Parathyroid adenoma (tissue), 2 donors: Measurements from ENCODE around the gene CD69.

Experiments used
- H2AFZ ChIP-seq: fragments of 300-600 bp; sonication (generic); one replicate; pipeline ENCODE4 v1.7.0; 2017; ENCODE audit warnings: antibody characterized with exemption, mild to moderate bottlenecking
- H3K27ac ChIP-seq: fragments of 300-600 bp; sonication (generic); one replicate; pipeline ENCODE4 v1.7.0; 2017
- H3K27me3 ChIP-seq: fragments of 300-600 bp; sonication (generic); one replicate; pipeline ENCODE4 v1.7.0; 2017; ENCODE audit warnings: low read length; ENCODE audit not compliant: control insufficient read depth, insufficient read depth
- H3K36me3 ChIP-seq: fragments of 300-600 bp; sonication (generic); one replicate; pipeline ENCODE4 v1.7.0; 2017; ENCODE audit warnings: low read length; ENCODE audit not compliant: control insufficient read depth, insufficient read depth
- H3K4me1 ChIP-seq: fragments of 300-600 bp; sonication (generic); one replicate; pipeline ENCODE4 v1.7.0; 2017; ENCODE audit warnings: control low read depth
- H3K4me2 ChIP-seq: fragments of 300-600 bp; sonication (generic); one replicate; pipeline ENCODE4 v1.7.0; 2017; ENCODE audit warnings: low read length
- H3K4me3 ChIP-seq: fragments of 300-600 bp; sonication (generic); one replicate; pipeline ENCODE4 v1.7.0; 2017; ENCODE audit warnings: low read depth, low read length
- H3K79me2 ChIP-seq: fragments of 300-600 bp; sonication (generic); one replicate; pipeline ENCODE4 v1.7.0; 2017; ENCODE audit warnings: control low read depth
- H3K9ac ChIP-seq: fragments of 300-600 bp; sonication (generic); one replicate; pipeline ENCODE4 v1.7.0; 2017; ENCODE audit warnings: mild to moderate bottlenecking
- H3K9me3 ChIP-seq: fragments of 300-600 bp; sonication (generic); one replicate; pipeline ENCODE4 v1.7.0; 2017; ENCODE audit warnings: low read length; ENCODE audit not compliant: control insufficient read depth
- CTCF ChIP-seq: fragments of 300-600 bp; sonication (generic); IDR thresholded peaks from one replicate; pipeline ENCODE4 v1.7.0; 2017; ENCODE audit warnings: antibody characterized with exemption, mild to moderate bottlenecking
- donor health status: primary hyperparathyroidism.

Gene CD69

GRCh38 chr12:9731393-9731792, 29.3 kb downstream of the CD69 start:
- Histone ChIP-seq H3K27ac (no peak overlapping the region), H3K9me3 (no peaks in the 10 kb centered on the region), H3K4me1 (no peaks in the 10 kb centered on the region), H3K4me2 (no peak overlapping the region), H3K36me3 (no peaks in the 10 kb centered on the region), H3K79me2 (no peaks in the 10 kb centered on the region), H3K9ac (no peak overlapping the region), H3K27me3 (no peaks in the 10 kb centered on the region), H2AFZ (no peak overlapping the region), H3K4me3 (no peak overlapping the region)
- TF ChIP-seq CTCF = no peak

- H3K36me3 ChIP-seq = no peaks in the 10 kb centered on the region
- H3K79me2 ChIP-seq = no peaks in the 10 kb centered on the region
- no peak overlapping the region for H3K9ac ChIP-seq
- TF ChIP-seq CTCF = no peak
- H3K4me2 ChIP-seq = no peak overlapping the region
- no peaks in the 10 kb centered on the region for H3K4me1 ChIP-seq
- no peaks in the 10 kb centered on the region for H3K9me3 ChIP-seq
- no peak overlapping the region for H3K4me3 ChIP-seq
- H3K27ac ChIP-seq = no peak overlapping the region
- no peak overlapping the region for H2AFZ ChIP-seq
- no peaks in the 10 kb centered on the region for H3K27me3 ChIP-seq
These were observed 30.1 kb downstream of the CD69 start for GRCh38 chr12:9730591-9730990.

DNA sequence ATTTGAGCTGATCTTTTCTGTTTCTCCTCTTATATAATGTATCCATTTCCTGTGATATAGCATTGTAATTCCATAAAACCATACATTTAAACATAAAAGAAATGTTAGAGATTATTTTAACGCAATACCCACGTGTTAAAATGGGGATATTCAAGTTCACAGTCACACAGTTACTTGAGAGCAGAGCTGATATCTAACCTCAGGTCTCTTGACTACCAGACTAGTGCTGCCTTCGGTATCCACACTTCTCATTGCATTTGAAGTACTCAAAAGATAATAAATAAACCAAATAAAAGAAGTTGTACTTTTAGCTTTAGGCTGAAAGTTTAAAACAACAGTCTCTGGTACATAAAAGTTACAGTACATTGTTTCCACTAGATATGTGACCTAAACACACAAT, 30.7 kb downstream of the CD69 start:
- H3K9ac ChIP-seq = no peak overlapping the region
- H2AFZ ChIP-seq = no peak overlapping the region
- no peaks in the 10 kb centered on the region for H3K36me3 ChIP-seq
- no peak overlapping the region for H3K4me3 ChIP-seq
- no peaks in the 10 kb centered on the region for H3K79me2 ChIP-seq
- no peak overlapping the region for H3K27ac ChIP-seq
- H3K9me3 ChIP-seq = no peaks in the 10 kb centered on the region
- H3K27me3 ChIP-seq = no peaks in the 10 kb centered on the region
- TF ChIP-seq CTCF = no peak
- H3K4me1 ChIP-seq = no peaks in the 10 kb centered on the region
- no peak overlapping the region for H3K4me2 ChIP-seq

DNA sequence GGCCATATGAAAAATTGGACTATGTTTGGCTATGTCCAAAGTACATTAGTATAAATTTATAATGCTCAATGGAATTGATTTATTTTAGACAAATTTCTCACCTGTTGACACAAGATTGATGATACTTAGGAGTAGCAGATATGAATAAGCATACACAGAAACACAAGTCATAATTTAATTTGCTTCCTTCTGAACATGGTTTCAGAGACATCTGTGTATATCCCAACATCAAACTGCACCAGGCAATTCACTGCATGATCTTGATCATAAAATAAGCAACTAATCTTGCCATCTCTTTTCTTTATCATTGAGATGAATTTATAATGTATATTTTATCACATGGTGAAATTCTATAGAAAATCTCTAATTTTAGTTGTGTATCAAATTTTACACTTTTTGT, 31.6 kb downstream of the CD69 start:
- Histone ChIP-seq H3K36me3 (no peaks in the 10 kb centered on the region), H3K9ac (no peak overlapping the region), H3K4me3 (no peak overlapping the region), H3K4me1 (no peaks in the 10 kb centered on the region), H3K4me2 (no peak overlapping the region), H2AFZ (no peak overlapping the region), H3K27me3 (no peaks in the 10 kb centered on the region), H3K79me2 (no peaks in the 10 kb centered on the region), H3K9me3 (no peaks in the 10 kb centered on the region), H3K27ac (no peak overlapping the region)
- no peak for TF ChIP-seq CTCF

DNA sequence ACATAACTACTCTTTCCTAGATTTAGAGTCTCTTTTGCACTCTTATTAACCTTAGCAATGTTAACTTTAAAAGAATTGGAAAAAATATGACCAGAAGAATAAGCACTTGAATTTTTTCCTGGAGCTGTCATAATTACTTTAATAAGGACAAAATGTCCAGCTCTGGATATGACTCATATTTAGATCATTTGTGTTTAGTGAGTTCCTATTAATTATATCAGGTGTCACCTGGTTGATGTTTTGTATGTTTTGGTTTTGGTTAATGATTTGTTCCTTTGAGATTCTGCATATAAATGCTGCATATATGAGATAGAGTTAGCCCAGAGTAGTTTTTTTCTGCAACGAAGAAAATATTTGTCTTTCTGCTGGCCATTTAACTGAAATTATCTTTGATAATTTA, 32.9 kb downstream of the CD69 start:
- Histone ChIP-seq H3K27ac (no peak overlapping the region), H3K4me2 (no peak overlapping the region), H3K4me3 (no peak overlapping the region), H3K79me2 (no peaks in the 10 kb centered on the region), H2AFZ (no peak overlapping the region), H3K27me3 (no peaks in the 10 kb centered on the region), H3K9me3 (no peaks in the 10 kb centered on the region), H3K4me1 (no peaks in the 10 kb centered on the region), H3K9ac (no peak overlapping the region), H3K36me3 (no peaks in the 10 kb centered on the region)
- TF ChIP-seq CTCF = no peak
